SU-DHL-6 (cell line): Measurements from ENCODE around the gene TOR1A.
A peak's percentile ranks its signal among the peaks of the same experiment; 100 is the strongest.

Experiments
- H2AFZ ChIP-seq: fragments of 200-600 bp; sonication (generic); 2 replicates; pipeline ENCODE4 v1.6.1; 2014; ENCODE audit warnings: low read depth, mild to moderate bottlenecking, moderate library complexity, mixed read lengths, antibody characterized with exemption, low read length; ENCODE audit not compliant: severe bottlenecking
- H3F3A ChIP-seq: fragments of 200-600 bp; shearing (Covaris generic); 2 replicates; pipeline ENCODE4 v1.6.0; 2016; ENCODE audit warnings: antibody characterized with exemption, mild to moderate bottlenecking; ENCODE audit not compliant: insufficient read depth
- H3K27ac ChIP-seq: fragments of 200-600 bp; sonication (generic); 2 replicates; pipeline ENCODE4 v1.5.1; 2016; ENCODE audit warnings: low read depth, mild to moderate bottlenecking, low read length, moderate library complexity, mixed read lengths
- H3K27me3 ChIP-seq: fragments of 200-600 bp; sonication (generic), shearing (Covaris generic); 2 replicates; pipeline ENCODE4 v1.6.0; 2014; ENCODE audit warnings: mild to moderate bottlenecking, low read length
- H3K36me3 ChIP-seq: fragments of 200-600 bp; sonication (generic); 2 replicates; pipeline ENCODE4 v1.6.1; 2014; ENCODE audit warnings: mild to moderate bottlenecking, low read length, mixed read lengths
- H3K4me2 ChIP-seq: fragments of 300-600, 200-600 bp; shearing (Covaris generic), sonication (generic); 2 replicates; pipeline ENCODE4 v1.6.0; 2014; ENCODE audit warnings: low read length, low read depth, mild to moderate bottlenecking; ENCODE audit not compliant: poor library complexity, severe bottlenecking
- H3K4me3 ChIP-seq: fragments of 200-600 bp; sonication (generic); 2 replicates; pipeline ENCODE4 v1.5.1; 2014; ENCODE audit warnings: antibody characterized with exemption, low read length, mild to moderate bottlenecking, mixed read lengths; ENCODE audit not compliant: insufficient read depth, poor library complexity, severe bottlenecking
- H3K79me2 ChIP-seq: fragments of 200-600 bp; sonication (generic); 2 replicates; pipeline ENCODE4 v1.6.1; 2014; ENCODE audit warnings: mild to moderate bottlenecking, low read length, moderate library complexity; ENCODE audit not compliant: insufficient read depth
- H3K9ac ChIP-seq: fragments of 200-600 bp; sonication (generic); 2 replicates; pipeline ENCODE4 v1.7.0; 2014; ENCODE audit warnings: mild to moderate bottlenecking, low read length
- H3K9me2 ChIP-seq: fragments of 200-600 bp; sonication (generic); replicated peaks from 2 replicates; pipeline ENCODE4 v1.6.1; 2014; ENCODE audit warnings: low read length; ENCODE audit not compliant: insufficient read depth
- H3K9me3 ChIP-seq: fragments of 200-600 bp; sonication (generic); 2 replicates; pipeline ENCODE4 v1.6.1; 2014; ENCODE audit warnings: low read length, mixed read lengths; ENCODE audit not compliant: insufficient read depth
- H4K20me1 ChIP-seq: fragments of 200-600 bp; sonication (generic); 2 replicates; pipeline ENCODE4 v1.6.1; 2014; ENCODE audit warnings: low read depth, mild to moderate bottlenecking, antibody characterized with exemption, low read length, moderate library complexity, mixed read lengths
- CTCF ChIP-seq: fragments of 200-600 bp; sonication (generic); IDR thresholded peaks from one replicate; pipeline ENCODE4 v1.5.1; 2017; ENCODE audit warnings: antibody characterized with exemption, mild to moderate bottlenecking, low read length, moderate library complexity; ENCODE audit not compliant: insufficient read depth, poor library complexity, severe bottlenecking
- EZH2phosphoT487 ChIP-seq: fragments of 200-600 bp; sonication (generic), shearing (Covaris generic); conservative IDR thresholded peaks from 2 replicates; pipeline ENCODE4 v1.6.1; 2018; ENCODE audit warnings: mild to moderate bottlenecking, antibody characterized with exemption, low read length, moderate library complexity, mixed read lengths

TOR1A gene

GRCh38 chr9:129809346-129809745 is 14.6 kb downstream of the TOR1A start:
- Histone ChIP-seq H3K9me3 (no peaks in the 10 kb centered on the region), H2AFZ (no peak overlapping the region), H3K4me3 (no peak overlapping the region), H3K27me3 (no peaks in the 10 kb centered on the region), H3K9ac (no peak overlapping the region), H3K4me2 (no peak overlapping the region), H4K20me1 (no peaks in the 10 kb centered on the region), H3K27ac (no peak overlapping the region), H3K9me2 (no peaks in the 10 kb centered on the region), H3K79me2 (peaks cover 2% of the 10 kb centered on the region), H3K36me3 (peaks cover 6% of the 10 kb centered on the region; the same call in 1 of the 2 replicates), H3F3A (no peaks in the 10 kb centered on the region; the same call in 1 of the 2 replicates)
- no peak for TF ChIP-seq CTCF
- no peak for TF ChIP-seq EZH2phosphoT487

- H3K9ac ChIP-seq: no peak overlapping the region
- no peak overlapping the region for H3K4me3 ChIP-seq
- no peaks in the 10 kb centered on the region for H3K27me3 ChIP-seq
- no peaks in the 10 kb centered on the region for H4K20me1 ChIP-seq
- no peaks in the 10 kb centered on the region for H3K9me3 ChIP-seq
- peaks cover 11% of the 10 kb centered on the region for H3K79me2 ChIP-seq
- no peak overlapping the region for H3K4me2 ChIP-seq
- H3K9me2 ChIP-seq: no peaks in the 10 kb centered on the region
- no peaks in the 10 kb centered on the region for H3K36me3 ChIP-seq
- TF ChIP-seq CTCF (no peak), EZH2phosphoT487 (no peak)
- H2AFZ ChIP-seq: no peak overlapping the region
- no peaks in the 10 kb centered on the region; the same call in 1 of the 2 replicates for H3F3A ChIP-seq
- H3K27ac ChIP-seq: no peak overlapping the region
These were observed 17.9 kb downstream of the TOR1A start for GRCh38 chr9:129806061-129806460.

- H3K4me3 ChIP-seq: peak overlapping the region; percentile 70
- no peak overlapping the region for H3K27ac ChIP-seq
- peaks cover 11% of the 10 kb centered on the region for H3K79me2 ChIP-seq
- H3K9me2 ChIP-seq: no peaks in the 10 kb centered on the region
- no peaks in the 10 kb centered on the region for H3K36me3 ChIP-seq
- TF ChIP-seq EZH2phosphoT487: no peak
- TF ChIP-seq CTCF: no peak
- no peaks in the 10 kb centered on the region for H3K27me3 ChIP-seq
- H3K4me2 ChIP-seq: peak overlapping the region; percentile 86
- H2AFZ ChIP-seq: peak overlapping the region; percentile 78
- no peaks in the 10 kb centered on the region for H3K9me3 ChIP-seq
- H4K20me1 ChIP-seq: no peaks in the 10 kb centered on the region
- no peaks in the 10 kb centered on the region for H3F3A ChIP-seq
- peak overlapping the region; percentile 77 for H3K9ac ChIP-seq
These were observed 20.3 kb downstream of the TOR1A start for GRCh38 chr9:129803676-129804060.
